Measurements from ENCODE around the gene CDK14. TPM values are rescaled to one million over a fixed set of nuclear protein-coding genes. Genes with fewer than 3 reads are reported as not detected.

The CDK14 gene
- total RNA-seq, 5 donors from 2014 or later (not counting 1 experiment from before 2014, with no cell fraction given): 0.86 to 6.6 (median 1.6) TPM

DNA sequence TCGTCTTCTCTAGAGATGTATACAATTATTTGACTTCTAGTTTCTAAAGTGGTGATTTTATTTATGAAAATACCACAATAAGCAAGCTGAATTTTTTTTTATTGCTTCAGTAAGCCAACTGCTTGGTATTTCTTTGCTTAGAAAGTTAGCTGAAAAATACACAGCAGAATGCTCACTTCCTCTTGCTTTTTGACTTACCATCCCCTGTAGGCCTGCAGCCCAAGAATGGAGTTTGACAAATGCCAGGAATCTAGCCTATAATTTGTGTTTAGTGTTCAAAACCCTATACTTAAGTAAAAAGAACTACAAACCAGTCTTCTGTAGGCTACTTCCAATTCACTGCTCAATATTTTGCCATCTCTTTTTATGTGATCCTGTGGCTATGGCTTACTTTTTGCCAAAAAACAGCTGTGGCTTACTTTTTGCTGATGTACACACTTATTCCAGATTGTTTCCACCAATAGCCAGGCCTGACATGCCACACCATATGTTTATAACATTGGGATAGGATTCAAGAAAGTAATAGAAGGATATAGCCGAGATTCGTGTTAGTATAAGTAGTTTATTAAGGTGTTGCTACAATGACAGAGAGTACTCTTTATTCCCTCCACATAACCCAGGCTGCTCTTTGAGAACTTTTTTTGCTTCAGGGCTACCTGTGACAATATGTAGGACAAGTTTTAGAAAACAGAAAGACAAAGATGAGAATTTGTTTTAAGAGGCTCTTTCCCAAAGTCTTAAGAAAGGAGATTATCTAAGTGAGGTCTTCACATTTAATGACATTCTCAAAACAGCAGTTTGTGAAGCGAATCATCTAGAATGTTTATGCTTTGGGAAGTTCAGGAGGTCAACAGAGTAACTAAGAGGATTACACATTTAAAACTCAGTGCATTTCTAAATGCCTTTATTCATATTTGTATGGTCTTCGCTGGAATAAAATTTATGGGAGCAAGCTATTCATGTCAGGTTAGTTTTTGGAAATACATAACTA, 404.2 kb downstream of the CDK14 start:
- Mint-ChIP-seq H3K27me3 (no peaks in the 10 kb centered on the region), H3K4me3 (no peak overlapping the region), H3K9me3 (peaks cover 0 to 3% (median 0%) of the 10 kb centered on the region in 3 donors), H3K4me1 (no peaks in the 10 kb centered on the region), H3K36me3 (no peaks in the 10 kb centered on the region), H3K27ac (no peak overlapping the region)
- ATAC-seq (replicated peaks in 1 of 4) (no peak), DNase-seq (no peak)
- Histone ChIP-seq H3K27me3 (replicated peaks in 1 of 2; ENCODE audit: control insufficient read depth in 2 of 2, extremely low read depth in 1 of 2, insufficient read depth in 2 of 2, low read length in 1 of 2) (no peaks in the 10 kb centered on the region), H3K4me3 (ENCODE audit: control insufficient read depth in 1 of 2, extremely low read depth in 1 of 2, low read length in 1 of 2) (no peak overlapping the region), H3K27ac (ENCODE audit: low read length) (no peak overlapping the region), H3K4me1 (ENCODE audit: control insufficient read depth in 1 of 2, extremely low read depth in 1 of 2, insufficient read depth in 2 of 2, low read length in 2 of 2) (no peaks in the 10 kb centered on the region), H3K36me3 (ENCODE audit: control insufficient read depth in 2 of 2, extremely low read depth in 1 of 2, insufficient read depth in 1 of 2, low read length in 1 of 2) (no peaks in the 10 kb centered on the region), H3K9me3 (no peaks in the 10 kb centered on the region)
- POLR2A ChIA-PET: no interaction called here
- WGBS (ENCODE audit: insufficient coverage): no CpG with 5 or more reads among the region's 5 CpGs
- CTCF ChIA-PET: no interaction called here

DNA sequence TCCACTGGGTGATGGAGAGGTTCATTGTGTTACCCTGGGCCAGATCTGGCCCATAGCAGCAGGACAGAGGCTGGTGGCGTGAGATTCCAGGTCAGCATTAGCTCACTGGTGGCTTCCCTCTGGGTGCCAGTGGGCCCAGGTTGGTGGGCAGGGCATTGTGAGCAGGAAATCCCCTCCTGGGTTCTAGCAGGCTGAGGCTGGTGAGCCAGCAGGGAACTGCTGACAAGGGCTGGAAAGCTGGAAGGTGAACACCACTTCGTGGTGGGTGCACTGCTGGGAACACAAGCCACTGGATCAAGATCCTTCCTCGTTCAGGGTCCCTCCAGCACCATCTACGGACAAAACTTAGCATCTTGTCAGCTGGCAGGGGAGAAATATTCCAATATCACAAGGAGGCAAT, 408.9 kb downstream of the CDK14 start:
- Mint-ChIP-seq H3K27me3 (no peaks in the 10 kb centered on the region), H3K36me3 (no peaks in the 10 kb centered on the region), H3K27ac (no peak overlapping the region), H3K9me3 (peaks cover 0 to 3% (median 0%) of the 10 kb centered on the region in 3 donors), H3K4me1 (no peaks in the 10 kb centered on the region), H3K4me3 (no peak overlapping the region)
- Histone ChIP-seq H3K36me3 (ENCODE audit: control insufficient read depth in 2 of 2, extremely low read depth in 1 of 2, insufficient read depth in 1 of 2, low read length in 1 of 2) (no peaks in the 10 kb centered on the region), H3K4me1 (ENCODE audit: control insufficient read depth in 1 of 2, extremely low read depth in 1 of 2, insufficient read depth in 2 of 2, low read length in 2 of 2) (no peaks in the 10 kb centered on the region), H3K9me3 (no peaks in the 10 kb centered on the region), H3K27ac (ENCODE audit: low read length) (no peak overlapping the region), H3K27me3 (replicated peaks in 1 of 2; ENCODE audit: control insufficient read depth in 2 of 2, extremely low read depth in 1 of 2, insufficient read depth in 2 of 2, low read length in 1 of 2) (no peaks in the 10 kb centered on the region), H3K4me3 (ENCODE audit: control insufficient read depth in 1 of 2, extremely low read depth in 1 of 2, low read length in 1 of 2) (no peak overlapping the region)
- ATAC-seq (replicated peaks in 1 of 4) (no peak), DNase-seq (no peak)
- 45% methylated on average over 3 of the region's 4 CpGs for WGBS (ENCODE audit: insufficient coverage)
- ChIA-PET CTCF (no interaction called here), POLR2A (no interaction called here)

DNA sequence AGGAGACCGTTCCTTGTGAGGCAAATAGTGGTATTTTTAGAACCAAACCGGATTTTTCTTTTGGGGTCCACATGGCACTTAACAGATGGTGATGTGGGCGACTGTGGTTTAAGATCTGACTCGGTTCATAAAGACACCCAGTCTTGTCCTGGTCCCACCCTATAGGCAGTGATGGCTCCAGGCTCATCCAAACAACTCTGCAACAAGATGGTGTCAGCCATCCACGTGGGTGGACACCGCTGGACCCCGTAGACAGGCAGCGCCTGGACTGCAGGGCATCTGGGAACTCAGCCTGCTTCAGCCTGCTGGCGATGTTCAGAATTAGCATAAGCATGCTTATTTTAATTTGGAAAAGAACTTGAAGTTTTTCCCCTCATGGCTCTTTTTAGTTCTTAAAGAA, 409.7 kb downstream of the CDK14 start:
- ChIA-PET CTCF (no interaction called here), POLR2A (no interaction called here)
- Mint-ChIP-seq H3K4me3 (no peak overlapping the region), H3K9me3 (peaks cover 0 to 3% (median 0%) of the 10 kb centered on the region in 3 donors), H3K27me3 (no peaks in the 10 kb centered on the region), H3K36me3 (no peaks in the 10 kb centered on the region), H3K27ac (no peak overlapping the region), H3K4me1 (no peaks in the 10 kb centered on the region)
- no peaks in the 10 kb centered on the region for H3K9me3 ChIP-seq
- no peaks in the 10 kb centered on the region for H3K27me3 ChIP-seq (replicated peaks in 1 of 2; ENCODE audit: control insufficient read depth in 2 of 2, extremely low read depth in 1 of 2, insufficient read depth in 2 of 2, low read length in 1 of 2)
- 82% methylated on average over 8 of the region's 9 CpGs for WGBS (ENCODE audit: insufficient coverage)
- DNase-seq (no peak), ATAC-seq (replicated peaks in 1 of 4) (no peak)
- H3K4me1 ChIP-seq (ENCODE audit: control insufficient read depth in 1 of 2, extremely low read depth in 1 of 2, insufficient read depth in 2 of 2, low read length in 2 of 2): no peaks in the 10 kb centered on the region
- no peaks in the 10 kb centered on the region for H3K36me3 ChIP-seq (ENCODE audit: control insufficient read depth in 2 of 2, extremely low read depth in 1 of 2, insufficient read depth in 1 of 2, low read length in 1 of 2)
- no peak overlapping the region for H3K27ac ChIP-seq (ENCODE audit: low read length)
- H3K4me3 ChIP-seq (ENCODE audit: control insufficient read depth in 1 of 2, extremely low read depth in 1 of 2, low read length in 1 of 2): no peak overlapping the region

DNA sequence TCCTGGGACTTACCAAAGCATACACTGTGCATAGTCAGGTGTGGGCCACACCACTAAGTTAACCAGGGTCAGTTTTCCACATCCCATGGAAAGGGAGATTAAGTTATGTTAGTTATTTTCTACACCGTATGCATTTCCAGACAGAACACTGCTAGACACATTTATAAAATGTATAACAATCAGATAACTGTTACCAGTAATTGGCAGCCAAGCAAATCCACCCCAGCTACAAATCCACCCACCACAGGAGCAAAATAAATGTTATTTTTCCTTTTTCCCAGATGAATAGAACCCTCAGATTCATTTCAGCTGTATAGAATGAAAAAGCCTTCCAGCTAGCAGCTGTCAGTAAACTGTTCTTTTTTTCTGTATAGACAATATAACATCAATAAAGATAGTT, 411.2 kb downstream of the CDK14 start:
- ChIA-PET POLR2A (no interaction called here), CTCF (no interaction called here)
- Mint-ChIP-seq H3K4me1 (no peaks in the 10 kb centered on the region), H3K9me3 (peaks cover 0 to 3% (median 3%) of the 10 kb centered on the region in 3 donors), H3K27me3 (no peaks in the 10 kb centered on the region), H3K36me3 (no peaks in the 10 kb centered on the region), H3K27ac (no peak overlapping the region), H3K4me3 (no peak overlapping the region)
- Histone ChIP-seq H3K9me3 (no peaks in the 10 kb centered on the region), H3K27ac (ENCODE audit: low read length) (no peak overlapping the region), H3K27me3 (replicated peaks in 1 of 2; ENCODE audit: control insufficient read depth in 2 of 2, extremely low read depth in 1 of 2, insufficient read depth in 2 of 2, low read length in 1 of 2) (no peaks in the 10 kb centered on the region), H3K4me3 (ENCODE audit: control insufficient read depth in 1 of 2, extremely low read depth in 1 of 2, low read length in 1 of 2) (no peak overlapping the region), H3K36me3 (ENCODE audit: control insufficient read depth in 2 of 2, extremely low read depth in 1 of 2, insufficient read depth in 1 of 2, low read length in 1 of 2) (no peaks in the 10 kb centered on the region), H3K4me1 (ENCODE audit: control insufficient read depth in 1 of 2, extremely low read depth in 1 of 2, insufficient read depth in 2 of 2, low read length in 2 of 2) (no peaks in the 10 kb centered on the region)
- DNase-seq: no peak
- WGBS (ENCODE audit: insufficient coverage): no CpG with 5 or more reads among the region's 1 CpG
- no peak for ATAC-seq (replicated peaks in 1 of 4)

DNA sequence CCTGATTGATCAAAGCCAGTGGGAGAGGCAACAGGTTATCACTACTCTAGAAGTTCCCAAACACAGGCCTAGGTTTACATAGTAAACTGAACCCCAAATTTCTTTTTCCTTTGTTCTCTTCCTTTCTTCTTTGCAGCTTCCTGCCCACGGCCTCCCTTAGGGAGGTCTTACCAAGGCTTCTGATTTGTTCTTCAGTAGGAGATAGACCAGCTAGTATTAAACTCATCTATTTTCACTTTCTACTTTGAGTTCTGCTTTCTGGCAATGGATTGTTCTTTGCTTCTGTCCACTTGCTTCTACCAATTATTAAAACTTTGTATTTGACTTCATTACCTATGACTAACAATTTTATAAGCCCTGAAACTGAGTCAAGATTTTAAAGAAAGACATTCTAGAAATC, 417.0 kb downstream of the CDK14 start:
- CTCF ChIA-PET: no interaction called here
- POLR2A ChIA-PET: no interaction called here
- no CpG with 5 or more reads among the region's 1 CpG for WGBS (ENCODE audit: insufficient coverage)

DNA sequence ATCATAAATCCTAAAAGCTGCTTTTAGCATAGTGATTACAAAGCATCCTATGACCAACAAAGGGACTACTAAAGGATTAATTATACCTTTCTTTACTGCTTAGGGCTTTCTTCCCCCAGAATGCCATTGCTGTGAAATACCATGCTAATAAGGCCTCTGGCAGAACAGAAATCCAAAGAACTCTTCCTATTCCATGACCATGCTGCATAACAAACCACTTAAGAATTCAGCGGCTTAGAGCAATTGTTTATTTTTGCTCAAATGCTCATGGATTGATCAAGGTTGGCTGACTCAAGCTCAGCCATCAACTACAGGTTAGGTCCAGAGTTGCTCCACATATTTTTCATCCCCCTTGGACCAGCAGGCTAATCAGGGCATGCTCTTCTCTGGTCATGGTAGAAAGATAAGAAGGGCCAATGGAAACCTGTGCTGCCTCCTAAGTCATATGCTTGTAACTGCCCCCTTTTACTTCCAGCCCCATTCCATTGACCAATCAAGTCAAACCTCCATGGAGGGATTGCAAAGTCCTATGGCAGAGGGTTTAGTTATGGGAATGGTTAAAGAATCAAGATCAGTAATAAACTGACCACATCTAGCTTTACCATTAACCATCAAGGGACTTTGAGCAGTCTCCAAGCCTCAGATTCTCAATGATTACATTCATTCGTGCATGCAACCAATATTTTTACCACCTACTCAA, 423.7 kb downstream of the CDK14 start:
- no peaks in the 10 kb centered on the region for H3K4me1 ChIP-seq (ENCODE audit: control insufficient read depth in 1 of 2, extremely low read depth in 1 of 2, insufficient read depth in 2 of 2, low read length in 2 of 2)
- no peaks in the 10 kb centered on the region for H3K36me3 Mint-ChIP-seq
- no peak overlapping the region for H3K27ac ChIP-seq (ENCODE audit: low read length)
- H3K9me3 Mint-ChIP-seq: peaks cover 0 to 2% (median 0%) of the 10 kb centered on the region in 3 donors
- DNase-seq (no peak), ATAC-seq (replicated peaks in 1 of 4) (no peak)
- H3K27ac Mint-ChIP-seq: no peak overlapping the region
- no peaks in the 10 kb centered on the region for H3K9me3 ChIP-seq
- no CpG with 5 or more reads among the region's 2 CpGs for WGBS (ENCODE audit: insufficient coverage)
- H3K27me3 Mint-ChIP-seq: peaks cover 0 to 8% of the 10 kb centered on the region in 2 donors
- H3K27me3 ChIP-seq (replicated peaks in 1 of 2; ENCODE audit: control insufficient read depth in 2 of 2, extremely low read depth in 1 of 2, insufficient read depth in 2 of 2, low read length in 1 of 2): no peaks in the 10 kb centered on the region
- no peaks in the 10 kb centered on the region for H3K36me3 ChIP-seq (ENCODE audit: control insufficient read depth in 2 of 2, extremely low read depth in 1 of 2, insufficient read depth in 1 of 2, low read length in 1 of 2)
- H3K4me1 Mint-ChIP-seq: no peaks in the 10 kb centered on the region
- no peak overlapping the region for H3K4me3 Mint-ChIP-seq
- no peak overlapping the region for H3K4me3 ChIP-seq (ENCODE audit: control insufficient read depth in 1 of 2, extremely low read depth in 1 of 2, low read length in 1 of 2)
- POLR2A ChIA-PET: no interaction called here
- CTCF ChIA-PET: no interaction called here

More for the DNA sequence above, 417.0 kb downstream of the CDK14 start:
- Histone ChIP-seq H3K27me3 (replicated peaks in 1 of 2; ENCODE audit: control insufficient read depth in 2 of 2, extremely low read depth in 1 of 2, insufficient read depth in 2 of 2, low read length in 1 of 2) (no peaks in the 10 kb centered on the region), H3K9me3 (no peaks in the 10 kb centered on the region), H3K4me1 (ENCODE audit: control insufficient read depth in 1 of 2, extremely low read depth in 1 of 2, insufficient read depth in 2 of 2, low read length in 2 of 2) (no peaks in the 10 kb centered on the region), H3K27ac (ENCODE audit: low read length) (no peak overlapping the region), H3K4me3 (ENCODE audit: control insufficient read depth in 1 of 2, extremely low read depth in 1 of 2, low read length in 1 of 2) (no peak overlapping the region), H3K36me3 (ENCODE audit: control insufficient read depth in 2 of 2, extremely low read depth in 1 of 2, insufficient read depth in 1 of 2, low read length in 1 of 2) (no peaks in the 10 kb centered on the region)
- ATAC-seq (replicated peaks in 1 of 4): no peak
- peaks cover 0 to 4% (median 0%) of the 10 kb centered on the region in 3 donors for H3K4me1 Mint-ChIP-seq
- H3K4me3 Mint-ChIP-seq: no peak overlapping the region
- no peaks in the 10 kb centered on the region for H3K36me3 Mint-ChIP-seq
- DNase-seq: no peak
- H3K27me3 Mint-ChIP-seq: peaks cover 0 to 4% of the 10 kb centered on the region in 2 donors
- peaks cover 0 to 3% (median 0%) of the 10 kb centered on the region in 3 donors for H3K9me3 Mint-ChIP-seq
- H3K27ac Mint-ChIP-seq: no peak overlapping the region
